ENCODE data around the gene ZMYND8. TPM values are rescaled to one million over a fixed set of nuclear protein-coding genes. Genes with fewer than 3 reads are reported as not detected.
"Not testable (repeated sequence)": the region's sequence is repeated elsewhere in the genome, so short reads cannot be mapped to it uniquely, and the experiment has no call there.

The ZMYND8 gene
- total RNA-seq, 1 donor from 2014 or later, result 86.0 TPM

- Mint-ChIP-seq H3K4me3 (no peak overlapping the region), H3K9me3 (no peaks in the 10 kb centered on the region), H3K4me1 (no peaks in the 10 kb centered on the region), H3K27me3 (ENCODE audit: low read depth) (no peaks in the 10 kb centered on the region), H3K27ac (ENCODE audit: unreplicated experiment) (no peak overlapping the region), H3K36me3 (ENCODE audit: low read depth) (peaks cover 43% of the 10 kb centered on the region)
- no peak for DNase-seq (ENCODE audit: low read depth, low spot score)
- TF ChIP-seq CTCF (conservative IDR thresholded peaks at IDR 0.05), result no peak
Measured at GRCh38 chr20:47290008-47290407, 66.5 kb downstream of the ZMYND8 start.

- TF ChIP-seq CTCF (conservative IDR thresholded peaks at IDR 0.05), result no peak
- Mint-ChIP-seq H3K27ac (ENCODE audit: unreplicated experiment) (no peak overlapping the region), H3K36me3 (ENCODE audit: low read depth) (peaks cover 42% of the 10 kb centered on the region), H3K4me1 (no peaks in the 10 kb centered on the region), H3K4me3 (no peak overlapping the region), H3K27me3 (ENCODE audit: low read depth) (no peaks in the 10 kb centered on the region), H3K9me3 (no peaks in the 10 kb centered on the region)
- no peak for DNase-seq (ENCODE audit: low read depth, low spot score)
Measured at GRCh38 chr20:47289096-47289495, 67.4 kb downstream of the ZMYND8 start.

- H3K27me3 Mint-ChIP-seq (ENCODE audit: low read depth); H3K4me3 Mint-ChIP-seq; H3K27ac Mint-ChIP-seq (ENCODE audit: unreplicated experiment); H3K9me3 Mint-ChIP-seq; H3K4me1 Mint-ChIP-seq; DNase-seq (ENCODE audit: low read depth, low spot score): not testable (repeated sequence)
- peaks cover 41% of the 10 kb centered on the region for H3K36me3 Mint-ChIP-seq (ENCODE audit: low read depth)
Measured at GRCh38 chr20:47288530-47288929, 68.0 kb downstream of the ZMYND8 start.

- H3K27ac Mint-ChIP-seq (ENCODE audit: unreplicated experiment), result no peak overlapping the region
- no peak overlapping the region for H3K4me3 Mint-ChIP-seq
- TF ChIP-seq CTCF (conservative IDR thresholded peaks at IDR 0.05), result no peak
- no peaks in the 10 kb centered on the region for H3K9me3 Mint-ChIP-seq
- H3K27me3 Mint-ChIP-seq (ENCODE audit: low read depth), result no peaks in the 10 kb centered on the region
- no peaks in the 10 kb centered on the region for H3K4me1 Mint-ChIP-seq
- DNase-seq (ENCODE audit: low read depth, low spot score), result no peak
- peaks cover 38% of the 10 kb centered on the region for H3K36me3 Mint-ChIP-seq (ENCODE audit: low read depth)
Measured at GRCh38 chr20:47287609-47288144, 68.8 kb downstream of the ZMYND8 start.

- no peak overlapping the region for H3K27ac Mint-ChIP-seq (ENCODE audit: unreplicated experiment)
- no peak overlapping the region for H3K4me3 Mint-ChIP-seq
- no peak for TF ChIP-seq CTCF (conservative IDR thresholded peaks at IDR 0.05)
- no peaks in the 10 kb centered on the region for H3K27me3 Mint-ChIP-seq (ENCODE audit: low read depth)
- H3K36me3 Mint-ChIP-seq (ENCODE audit: low read depth), result peaks cover 34% of the 10 kb centered on the region
- no peak for DNase-seq (ENCODE audit: low read depth, low spot score)
- H3K9me3 Mint-ChIP-seq, result no peaks in the 10 kb centered on the region
- H3K4me1 Mint-ChIP-seq, result no peaks in the 10 kb centered on the region
Measured at GRCh38 chr20:47286681-47287080, 69.8 kb downstream of the ZMYND8 start.

- no peak for DNase-seq (ENCODE audit: low read depth, low spot score)
- TF ChIP-seq CTCF (conservative IDR thresholded peaks at IDR 0.05), result no peak
- H3K4me3 Mint-ChIP-seq, result no peak overlapping the region
- H3K36me3 Mint-ChIP-seq (ENCODE audit: low read depth), result peaks cover 37% of the 10 kb centered on the region
- H3K4me1 Mint-ChIP-seq, result peaks cover 5% of the 10 kb centered on the region
- no peaks in the 10 kb centered on the region for H3K27me3 Mint-ChIP-seq (ENCODE audit: low read depth)
- H3K27ac Mint-ChIP-seq (ENCODE audit: unreplicated experiment), result no peak overlapping the region
- no peaks in the 10 kb centered on the region for H3K9me3 Mint-ChIP-seq
Measured at GRCh38 chr20:47285189-47285588, 71.3 kb downstream of the ZMYND8 start.

Data from neural crest cell (in vitro differentiated cells).